Nucleus accumbens (tissue), 56 donors: ENCODE measurements around the gene IBTK.
"Not testable (repeated sequence)": the region's sequence is repeated elsewhere in the genome, so short reads cannot be mapped to it uniquely, and the experiment has no call there.

Experiments
- DNase-seq, 56 donors: peaks; one replicate each; lab custom pipeline; 2025; lab: John Stamatoyannopoulos, UW

Gene IBTK

DNA sequence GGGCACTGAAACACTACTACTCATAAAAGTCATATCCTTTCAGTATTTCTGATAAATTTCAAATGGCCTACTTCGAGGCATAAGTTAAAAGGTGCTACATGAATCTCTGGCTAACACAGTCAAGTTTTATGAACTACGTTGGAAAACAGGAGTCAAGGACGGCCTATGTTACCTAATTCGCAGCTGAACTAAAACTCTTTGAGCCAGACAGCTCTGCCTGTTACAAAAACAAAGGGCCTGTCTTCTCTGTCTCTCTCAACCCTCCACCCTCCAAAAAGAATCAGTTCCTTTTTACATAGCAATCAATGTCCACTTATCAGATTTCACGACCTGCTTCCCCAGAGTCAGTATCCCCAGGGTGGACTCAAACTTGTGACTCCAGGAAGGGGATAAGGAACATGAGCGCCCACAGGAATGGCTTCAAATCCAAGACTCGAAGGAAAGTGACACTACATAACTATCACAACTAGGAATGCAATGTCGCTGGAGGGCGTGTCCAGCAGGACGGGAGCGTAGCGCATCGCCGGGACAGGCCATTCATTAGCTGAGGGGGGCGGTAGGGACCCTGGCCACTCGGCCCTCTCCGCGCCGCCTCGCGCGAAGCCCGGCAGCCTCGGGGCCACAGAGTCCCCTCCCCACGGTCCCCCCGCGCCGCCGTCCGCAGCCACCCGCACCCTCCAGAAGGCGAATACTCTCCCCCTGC, 591 bp downstream of the IBTK start:
- DNase-seq, result peak in 38 of 56 donors; percentile 7 to 84 (median 68)

DNA sequence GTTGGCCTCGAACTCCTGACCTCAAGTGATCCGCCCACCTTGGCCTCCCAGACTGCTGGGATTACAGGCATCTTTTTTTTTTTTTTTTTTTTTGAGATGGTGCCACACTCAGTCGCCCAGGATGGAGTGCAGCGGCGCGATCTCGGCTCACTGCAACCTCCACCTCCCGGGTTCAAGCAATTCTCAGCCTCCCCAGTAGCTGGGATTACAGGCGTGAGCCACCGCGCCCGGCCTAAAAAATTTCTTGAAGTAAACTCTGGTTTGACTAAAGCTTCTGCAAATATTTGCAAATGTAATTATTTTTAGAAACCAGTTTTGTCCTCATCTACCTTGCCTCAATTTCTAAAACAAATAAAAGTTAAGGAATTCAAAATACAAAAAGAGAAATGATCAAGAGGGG, 1.2 kb downstream of the IBTK start:
- no peak for DNase-seq

- no peak for DNase-seq
Measured at GRCh38 chr6:82245376-82245775, 2.2 kb downstream of the IBTK start.

DNA sequence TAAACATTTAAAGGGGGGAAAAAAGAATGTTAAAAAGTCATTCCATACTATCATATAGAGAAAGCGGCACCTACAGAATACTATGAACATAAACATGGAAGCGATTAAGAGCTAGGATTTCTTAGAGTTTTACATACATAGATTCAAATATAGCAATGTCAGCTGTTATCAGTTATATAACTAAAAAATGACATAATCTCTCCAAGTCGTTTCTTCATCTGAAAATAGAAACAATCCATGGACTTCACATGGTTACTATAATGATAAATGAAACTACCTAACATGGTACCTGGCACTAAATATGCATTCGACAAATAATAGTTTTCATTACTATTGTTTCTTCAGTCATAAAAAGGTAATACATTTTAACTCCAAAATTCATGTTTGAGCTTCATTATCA, 3.7 kb downstream of the IBTK start:
- DNase-seq, result no peak

DNA sequence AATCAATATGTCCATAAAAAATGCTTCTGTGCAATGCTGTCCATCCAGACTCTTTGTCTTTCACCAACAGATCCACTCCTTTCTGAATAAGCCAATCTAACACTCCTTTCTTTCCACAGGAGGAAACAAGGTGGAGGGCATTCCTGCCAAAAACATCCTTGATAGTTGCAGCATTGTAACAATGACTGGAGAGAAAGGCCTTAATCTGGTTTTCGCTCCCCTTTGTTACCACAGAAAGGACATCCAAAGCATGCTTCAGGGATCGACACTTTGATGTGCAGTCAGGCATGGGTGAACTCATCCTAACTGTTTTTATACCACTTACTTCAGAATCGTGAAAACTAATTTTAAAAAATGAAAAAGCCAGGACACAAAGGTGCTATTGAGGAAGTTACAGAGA, 7.4 kb downstream of the IBTK start:
- no peak for DNase-seq

GRCh38 chr6:82239597-82239996, 7.9 kb downstream of the IBTK start:
- no peak for DNase-seq

- DNase-seq, result peak in 1 of 56 donors; percentile 0
Measured at GRCh38 chr6:82237013-82237412, 10.5 kb downstream of the IBTK start.

DNA sequence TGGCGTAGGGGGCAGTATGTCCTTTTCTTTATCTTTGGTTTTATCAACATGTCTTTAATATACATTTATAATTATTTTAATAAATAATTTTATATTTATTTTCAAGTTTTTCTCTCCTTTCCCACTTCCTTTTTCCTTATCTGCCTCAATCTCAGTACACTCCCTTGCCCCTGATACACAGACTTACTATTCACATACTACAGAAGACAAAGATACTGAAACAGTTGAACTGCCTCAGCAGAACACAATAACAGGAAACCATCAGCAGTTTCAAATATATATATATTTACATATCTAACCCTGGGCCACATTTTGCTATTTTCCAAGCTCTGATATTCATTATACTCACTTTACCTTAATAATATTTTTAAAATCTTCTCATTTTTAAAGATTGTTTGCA, 19.8 kb downstream of the IBTK start:
- DNase-seq, result no peak

DNA sequence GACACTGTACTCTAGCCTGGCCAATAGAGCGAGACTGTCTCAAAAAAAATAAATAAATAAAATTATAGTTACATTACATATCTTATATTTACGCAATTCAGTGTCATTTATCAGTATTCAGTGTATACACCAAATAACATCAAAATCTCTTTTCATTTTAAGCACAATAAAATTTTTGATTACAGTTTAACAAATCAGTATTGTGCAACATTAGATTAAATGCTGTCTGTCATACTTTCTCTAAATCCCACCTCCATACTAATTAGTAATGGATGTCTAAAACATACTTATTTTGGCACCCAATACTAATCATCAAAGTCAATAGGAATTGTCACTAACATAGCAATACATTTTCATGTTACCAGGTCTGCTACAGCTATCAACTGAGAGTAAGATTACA, 27.4 kb downstream of the IBTK start:
- no peak for DNase-seq

GRCh38 chr6:82217018-82217586, 30.4 kb downstream of the IBTK start:
- DNase-seq, result no peak

DNA sequence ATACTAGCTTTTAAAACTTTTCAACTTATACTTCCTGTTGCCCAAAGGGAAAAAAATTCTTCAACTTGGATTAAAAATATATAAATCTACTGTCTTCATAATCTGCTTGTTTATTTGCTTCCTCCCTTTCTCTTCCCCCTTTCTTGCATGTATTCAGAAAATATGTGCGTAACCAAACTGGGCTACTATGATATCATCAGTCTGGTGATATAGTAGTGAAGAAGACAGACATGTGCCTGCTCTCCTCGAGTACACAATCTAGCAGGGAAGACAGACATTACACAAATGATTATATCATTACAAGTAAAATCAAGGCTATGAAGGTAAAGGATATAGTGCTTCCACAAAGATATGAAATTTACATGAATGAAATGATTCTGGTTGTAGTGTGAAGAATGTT, 31.0 kb downstream of the IBTK start:
- DNase-seq, result no peak

GRCh38 chr6:82211326-82211725, 36.2 kb downstream of the IBTK start:
- no peak for DNase-seq

GRCh38 chr6:82208913-82209312, 38.6 kb downstream of the IBTK start:
- DNase-seq, result no peak

- DNase-seq, result no peak
Measured at GRCh38 chr6:82205930-82206392, 41.6 kb downstream of the IBTK start.

DNA sequence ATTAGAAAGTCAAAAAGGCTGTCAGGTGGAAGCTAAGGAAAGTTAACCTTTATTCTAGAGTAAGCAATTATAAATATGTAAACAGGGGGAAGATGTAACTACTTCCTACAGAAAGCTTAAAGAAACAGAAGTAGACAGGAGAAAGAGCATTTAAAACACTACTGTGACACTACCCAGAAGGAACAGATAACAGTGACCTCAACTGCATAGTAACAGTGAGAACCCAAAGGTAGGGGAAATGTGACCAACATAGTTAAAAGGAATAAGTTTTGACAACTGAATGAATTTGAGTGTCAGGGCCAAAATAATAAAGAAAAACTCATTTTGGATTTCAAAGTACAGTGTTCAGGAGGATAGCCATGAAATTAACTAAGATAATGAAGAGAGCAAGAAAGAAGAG, 43.5 kb downstream of the IBTK start:
- DNase-seq, result no peak

DNA sequence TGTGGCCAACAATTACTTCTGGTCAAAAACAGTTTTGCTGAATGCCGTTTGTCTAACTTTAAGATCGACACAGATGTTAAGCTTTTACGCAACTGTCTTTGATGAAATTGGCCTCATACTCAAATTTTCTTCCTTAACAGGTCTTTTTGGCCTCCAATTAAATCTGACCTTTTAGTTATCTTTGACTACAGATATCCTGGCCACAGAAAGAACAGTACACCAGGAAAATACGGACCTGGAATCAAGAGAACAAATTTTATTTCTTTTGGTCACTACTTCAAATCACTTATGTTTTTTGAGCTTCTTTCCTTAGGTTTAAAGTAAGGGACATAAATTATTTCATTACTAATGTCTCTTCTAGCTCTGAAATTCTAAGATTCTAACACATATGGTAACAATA, 49.8 kb downstream of the IBTK start:
- no peak for DNase-seq

GRCh38 chr6:82197245-82197644, 50.3 kb downstream of the IBTK start:
- not testable (repeated sequence) for DNase-seq

GRCh38 chr6:82196161-82196560, 51.4 kb downstream of the IBTK start:
- no peak for DNase-seq

DNA sequence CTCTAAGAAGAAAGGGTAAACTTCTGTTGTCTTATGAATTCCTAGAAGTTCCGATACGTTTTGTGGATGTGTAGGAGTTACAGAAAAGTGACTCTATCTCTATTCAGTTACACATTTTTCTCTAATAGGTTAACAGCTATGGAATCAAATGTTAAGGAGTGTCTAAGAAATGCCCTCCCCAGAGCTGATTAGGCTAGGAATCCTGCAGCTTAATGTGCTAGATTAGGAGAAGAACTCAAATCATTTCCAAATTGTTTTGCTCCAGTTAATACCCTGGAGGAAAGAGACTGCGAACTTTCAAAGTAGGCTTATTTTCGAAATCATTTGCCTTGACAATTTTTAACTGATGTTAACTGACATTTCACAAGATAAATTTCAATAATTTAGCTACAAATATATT, 51.9 kb downstream of the IBTK start:
- DNase-seq, result no peak

- no peak for DNase-seq
Measured at GRCh38 chr6:82185948-82186535, 61.5 kb downstream of the IBTK start.

- DNase-seq, result no peak
Measured at GRCh38 chr6:82183642-82184282, 63.8 kb downstream of the IBTK start.

DNA sequence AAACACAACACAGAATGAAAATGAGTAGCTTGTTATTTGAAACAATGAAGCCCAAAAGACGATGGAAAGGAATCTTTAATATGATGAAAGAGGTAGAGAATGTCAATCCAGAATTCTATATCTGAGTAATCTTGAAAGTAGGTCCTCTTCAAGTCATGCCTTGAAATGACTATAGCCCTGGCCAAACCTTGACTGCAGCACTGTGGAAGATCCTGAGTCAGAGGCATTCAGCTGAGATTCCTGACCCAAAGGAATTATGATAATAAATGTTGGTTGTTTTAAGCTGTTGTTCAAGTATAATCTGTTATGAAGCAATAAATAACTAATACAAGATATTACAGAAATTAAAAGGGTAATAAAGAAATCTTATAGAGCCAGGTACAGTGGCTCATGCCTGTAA, 64.8 kb downstream of the IBTK start:
- no peak for DNase-seq
